ES-I3 (cell line): ENCODE measurements around the gene MRPL3.

Source experiments
- H3K36me3 ChIP-seq: 2 replicates; pipeline ENCODE4 v1.6.1; 2013; ENCODE audit warnings: mild to moderate bottlenecking, low read length, control low read depth, moderate library complexity; ENCODE audit not compliant: insufficient read depth
- H3K4me1 ChIP-seq: 2 replicates; pipeline ENCODE4 v1.6.1; 2013; ENCODE audit warnings: mild to moderate bottlenecking, control low read depth, low read length; ENCODE audit not compliant: insufficient read depth
- H3K9ac ChIP-seq: 2 replicates; pipeline ENCODE4 v1.6.1; 2013; ENCODE audit warnings: low read depth, mild to moderate bottlenecking, low read length, moderate library complexity
- H3K9me3 ChIP-seq: 2 replicates; pipeline ENCODE4 v1.6.1; 2013; ENCODE audit warnings: mild to moderate bottlenecking, low read length, moderate library complexity; ENCODE audit not compliant: control insufficient read depth, insufficient read depth

Gene MRPL3

GRCh38 chr3:131421301-131421700, 81.5 kb downstream of the MRPL3 start:
- Histone ChIP-seq H3K9me3 (no peaks in the 10 kb centered on the region), H3K4me1 (no peaks in the 10 kb centered on the region), H3K36me3 (no peaks in the 10 kb centered on the region), H3K9ac (no peak overlapping the region)

- H3K36me3 ChIP-seq = no peaks in the 10 kb centered on the region
Measured at GRCh38 chr3:131417751-131418150, 85.0 kb downstream of the MRPL3 start.

More at GRCh38 chr3:131417751-131418150, 85.0 kb downstream of the MRPL3 start:
- H3K9ac ChIP-seq = no peak overlapping the region
- no peaks in the 10 kb centered on the region for H3K4me1 ChIP-seq
- no peaks in the 10 kb centered on the region for H3K9me3 ChIP-seq
